Kidney (tissue), 14 donors: ENCODE data around the gene ASPHD1. TPM values are rescaled to one million over a fixed set of nuclear protein-coding genes. Genes with fewer than 3 reads are reported as not detected.

Experiments
- DNase-seq, 5 donors: peaks; one replicate each; pipeline ENCODE4 v3.0.0-alpha.2; 2013 to 2020
- FAIRE-seq: peaks from 2 replicates; lab custom pipeline; 2012; peaks lifted over from hg19 to GRCh38; lab: Jason Lieb, UNC
- H3K27ac ChIP-seq, 2 donors: one replicate each; pipeline ENCODE4 v1.7.0; 2013; ENCODE audit warnings: low read depth in 2 of 2, low read length in 2 of 2, inconsistent platforms in 1 of 2
- H3K27me3 ChIP-seq: one replicate; pipeline ENCODE4 v1.7.1; 2013; ENCODE audit warnings: low read length, inconsistent platforms; ENCODE audit not compliant: control insufficient read depth, insufficient read depth
- H3K36me3 ChIP-seq, 3 donors: one replicate each; pipeline versions ENCODE4 v1.7.0 to v1.7.1; 2013; ENCODE audit warnings: low read length in 3 of 3, control low read depth in 1 of 3, inconsistent platforms in 1 of 3; ENCODE audit not compliant: insufficient read depth in 3 of 3, control insufficient read depth in 2 of 3
- H3K4me1 ChIP-seq, 3 donors: one replicate each; pipeline versions ENCODE4 v1.7.0 to v1.7.1; 2013; ENCODE audit warnings: low read length in 3 of 3, inconsistent platforms in 1 of 3, low read depth in 1 of 3; ENCODE audit not compliant: control insufficient read depth in 2 of 3, insufficient read depth in 2 of 3
- H3K4me3 ChIP-seq, 3 donors: one replicate each; pipeline versions ENCODE4 v1.7.0 to v1.8.1; 2013; ENCODE audit warnings: low read length in 3 of 3, control low read depth in 1 of 3, inconsistent platforms in 1 of 3
- H3K9ac ChIP-seq, 3 donors: one replicate each; pipeline versions ENCODE4 v1.7.0 to v1.7.1; 2013; ENCODE audit warnings: low read length in 3 of 3, control low read depth in 1 of 3, inconsistent platforms in 1 of 3
- H3K9me3 ChIP-seq, 3 donors: one replicate each; pipeline versions ENCODE4 v1.7.0 to v1.7.1; 2013; ENCODE audit warnings: low read length in 3 of 3, control low read depth in 1 of 3, inconsistent platforms in 1 of 3; ENCODE audit not compliant: control insufficient read depth in 2 of 3, insufficient read depth in 1 of 3
- intact Hi-C: fragments of 100-400 bp; cut with DNase I; formaldehyde crosslinking; loops from one replicate; pipeline ENCODE4 v1.11.1; 2022
- polyA plus RNA-seq: library from polyadenylated mRNA; stranded (reverse); fragments of 350-450 nt; fragmentation: Illumina TruSeq; extraction: RNeasy Lipid Tissue Mini Kit (QIAGEN cat#74804); gene quantifications from one replicate; pipeline ENCODE4 v1.2.3, GENCODE V29; 2014; ENCODE audit warnings: low read depth, low replicate concordance; ENCODE audit not compliant: insufficient read depth
- total RNA-seq: library from RNA; stranded (reverse); fragmentation: NEBNext Ultra II Directional; extraction: Animal tissue kit (Norgen Biotek cat#: 25700); gene quantifications from one replicate; pipeline ENCODE4 v1.2.1, GENCODE V29; 2021
- TF ChIP-seq, protein P1 (sequence below): IDR thresholded peaks from 3 replicates; pipeline ENCODE4 v1.5.1; 2012; ENCODE audit warnings: mild to moderate bottlenecking, moderate library complexity, borderline replicate concordance; ENCODE audit not compliant: insufficient read depth; ENCODE audit errors: extremely low read depth
- donor health status: control.
- donor health status: control.
- donor health status: control.
- donor health status: control.
- donor health status: control.
- donor health status: DM: yes; HTN: yes; CAD: no.
- donor health status: Normal renal cell carcinoma (clear cell type).

ASPHD1 gene
- total and polyA plus RNA-seq, 2 donors from 2014 or later = 6.1 to 8.9 TPM

DNA sequence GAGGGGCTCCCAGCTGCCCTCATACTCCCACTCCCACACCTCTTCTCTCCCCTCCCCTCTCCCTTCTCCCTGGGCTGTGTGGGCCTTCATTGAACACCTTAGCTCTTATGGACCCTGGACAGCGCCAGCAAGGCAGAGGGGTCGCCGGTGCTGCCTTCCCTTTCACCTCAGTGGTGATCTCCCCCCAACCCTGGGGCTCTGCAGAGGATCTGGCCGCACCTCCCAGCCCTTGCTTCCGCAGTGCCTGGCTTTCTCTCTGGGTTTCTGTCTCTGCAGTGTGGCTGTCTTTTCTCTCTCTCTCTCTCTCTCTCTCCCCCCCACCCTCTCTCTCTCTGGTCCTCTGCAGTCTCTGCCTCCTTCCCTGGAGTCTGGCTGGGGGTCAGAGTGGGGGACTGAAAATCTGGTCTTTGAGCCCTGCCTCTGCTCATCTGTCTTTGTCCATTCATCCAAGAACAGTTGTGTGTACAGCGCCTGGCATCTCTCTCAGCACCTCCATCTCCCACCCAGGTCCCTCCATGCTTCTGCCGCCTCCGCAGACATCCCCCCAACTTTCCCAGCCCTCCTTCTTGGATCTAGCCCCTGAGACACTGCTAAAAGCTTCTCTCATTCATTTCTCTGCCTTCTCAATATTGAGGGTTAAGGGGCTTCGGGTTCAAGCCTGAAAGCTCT, 2.0 kb upstream of the ASPHD1 start:
- H3K27me3 ChIP-seq = no peaks in the 10 kb centered on the region
- no peaks in the 10 kb centered on the region for H3K36me3 ChIP-seq
- H3K9me3 ChIP-seq = no peaks in the 10 kb centered on the region
- no peak overlapping the region for H3K27ac ChIP-seq
- peaks cover 0 to 5% (median 3%) of the 10 kb centered on the region in 3 donors for H3K4me1 ChIP-seq
- TF ChIP-seq, protein P1, sequence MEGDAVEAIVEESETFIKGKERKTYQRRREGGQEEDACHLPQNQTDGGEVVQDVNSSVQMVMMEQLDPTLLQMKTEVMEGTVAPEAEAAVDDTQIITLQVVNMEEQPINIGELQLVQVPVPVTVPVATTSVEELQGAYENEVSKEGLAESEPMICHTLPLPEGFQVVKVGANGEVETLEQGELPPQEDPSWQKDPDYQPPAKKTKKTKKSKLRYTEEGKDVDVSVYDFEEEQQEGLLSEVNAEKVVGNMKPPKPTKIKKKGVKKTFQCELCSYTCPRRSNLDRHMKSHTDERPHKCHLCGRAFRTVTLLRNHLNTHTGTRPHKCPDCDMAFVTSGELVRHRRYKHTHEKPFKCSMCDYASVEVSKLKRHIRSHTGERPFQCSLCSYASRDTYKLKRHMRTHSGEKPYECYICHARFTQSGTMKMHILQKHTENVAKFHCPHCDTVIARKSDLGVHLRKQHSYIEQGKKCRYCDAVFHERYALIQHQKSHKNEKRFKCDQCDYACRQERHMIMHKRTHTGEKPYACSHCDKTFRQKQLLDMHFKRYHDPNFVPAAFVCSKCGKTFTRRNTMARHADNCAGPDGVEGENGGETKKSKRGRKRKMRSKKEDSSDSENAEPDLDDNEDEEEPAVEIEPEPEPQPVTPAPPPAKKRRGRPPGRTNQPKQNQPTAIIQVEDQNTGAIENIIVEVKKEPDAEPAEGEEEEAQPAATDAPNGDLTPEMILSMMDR = no peak
- intact Hi-C loops = no loop called here
- H3K9ac ChIP-seq = no peak overlapping the region
- FAIRE-seq = no peak
- DNase-seq = peak in 3 of 5 donors; percentile 31 to 52 (median 40)
- H3K4me3 ChIP-seq = no peak overlapping the region

DNA sequence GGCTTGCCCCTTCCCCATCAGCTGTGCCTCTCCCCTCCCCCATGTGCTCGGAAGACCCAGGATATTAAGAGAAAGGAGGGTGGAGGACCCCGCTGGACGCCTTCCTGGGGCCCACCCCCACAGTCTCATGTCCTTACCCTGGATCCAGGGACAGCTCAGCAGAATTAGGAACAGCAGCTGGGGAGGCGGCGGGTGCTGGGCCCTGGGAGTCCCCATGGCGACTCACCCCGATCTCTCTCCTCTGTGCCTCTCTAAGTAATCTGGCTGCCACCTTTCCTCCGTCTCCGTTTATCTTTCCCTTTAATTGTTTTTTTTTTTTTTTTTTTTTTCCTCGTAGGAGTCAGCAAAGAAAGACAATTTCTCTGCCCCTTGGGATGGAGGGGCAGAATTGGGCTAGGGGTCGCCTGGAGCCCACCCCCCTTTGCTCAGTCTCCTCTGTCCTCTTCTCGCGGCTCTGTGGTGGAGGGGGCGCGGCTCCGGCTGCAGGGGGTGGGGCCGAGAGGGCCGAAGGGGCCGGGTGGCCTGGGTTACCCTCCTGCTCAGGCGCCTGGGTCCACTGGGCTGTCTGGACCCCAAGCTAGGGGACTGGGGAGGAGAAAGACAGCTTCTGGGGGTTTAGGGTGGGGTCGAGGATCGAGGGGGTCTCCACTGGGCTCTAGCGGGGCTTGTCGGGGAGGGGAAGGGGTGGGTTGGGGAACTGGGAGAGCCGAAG, 1.3 kb upstream of the ASPHD1 start:
- intact Hi-C loops = no loop called here
- H3K36me3 ChIP-seq = no peaks in the 10 kb centered on the region
- DNase-seq (peak in 1 of 5 donors; percentile 50), FAIRE-seq (no peak)
- no peak overlapping the region for H3K9ac ChIP-seq
- H3K27me3 ChIP-seq = no peaks in the 10 kb centered on the region
- no peak overlapping the region for H3K27ac ChIP-seq
- peaks cover 0 to 5% (median 3%) of the 10 kb centered on the region in 3 donors for H3K4me1 ChIP-seq
- H3K4me3 ChIP-seq = peak overlapping the region in 2 of 3 donors; percentile 12 to 55
- TF ChIP-seq, protein P1 = no peak
- H3K9me3 ChIP-seq = no peaks in the 10 kb centered on the region

DNA sequence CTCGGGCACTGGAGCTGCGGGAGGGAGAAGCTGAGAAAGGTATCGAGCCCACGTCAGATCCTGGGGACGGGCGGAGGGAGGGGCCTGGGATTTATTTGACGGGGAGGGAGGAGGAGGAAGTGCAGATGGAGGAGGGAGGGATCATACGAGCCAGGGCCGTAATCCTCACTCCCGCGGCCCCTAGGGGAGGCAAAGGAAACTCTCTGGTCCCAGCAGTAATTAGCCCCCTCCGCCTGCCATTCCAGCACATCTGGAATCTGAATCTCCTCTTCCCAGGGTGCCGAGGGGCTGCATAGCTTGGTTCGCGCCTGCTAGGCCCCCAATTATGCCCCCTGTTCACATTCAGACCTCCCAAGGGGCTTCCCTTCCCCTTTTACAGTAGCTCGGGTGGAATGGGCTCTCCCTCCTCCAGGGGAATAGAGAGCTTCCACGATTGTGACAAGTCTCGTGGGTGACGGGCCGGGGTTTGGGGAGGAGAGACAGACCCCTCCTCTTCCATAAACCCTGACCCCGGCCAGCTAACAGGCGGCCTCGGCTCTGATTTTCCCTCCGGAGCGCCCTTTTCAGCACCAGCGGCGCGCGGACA, 679 bp upstream of the ASPHD1 start, which contains the start of gene SEZ6L2:
Gene SEZ6L2 (minus strand): TSS at position 35 of the 586 bp plus-strand sequence. CDS start 531 bp downstream, outside the sequence.
- Histone ChIP-seq H3K27me3 (no peaks in the 10 kb centered on the region), H3K36me3 (no peaks in the 10 kb centered on the region), H3K27ac (no peak within 1 kb of the TSS), H3K9me3 (no peaks in the 10 kb centered on the region), H3K4me3 (peak within 1 kb of the TSS; percentile 39 to 57 (median 55)), H3K9ac (peak within 1 kb of the TSS in 1 of 3 donors; percentile 34), H3K4me1 (peaks cover 0 to 5% (median 3%) of the 10 kb centered on the region in 3 donors)
- peak; percentile 66 to 93 (median 83) for DNase-seq
- TF ChIP-seq, protein P1 = no peak
- FAIRE-seq = no peak
- intact Hi-C loops = no loop called here
